PFSK-1 (cell line): ENCODE measurements around the gene HERC6.

Experiments used
- FOXP2 ChIP-seq: optimal IDR thresholded peaks from 2 replicates; pipeline ENCODE3; 2011; ENCODE audit warnings: borderline replicate concordance, control low read depth, inconsistent platforms; ENCODE audit not compliant: insufficient read depth; ENCODE audit errors: extremely low read length, extremely low read depth
- POLR2AphosphoS5 ChIP-seq: IDR thresholded peaks from 2 replicates; pipeline ENCODE4 v1.6.1; 2012; ENCODE audit warnings: low read depth, mild to moderate bottlenecking, control low read depth, low read length, moderate library complexity
- REST ChIP-seq, 2 experiments: IDR thresholded peaks; 2 replicates each; pipeline versions ENCODE4 v1.6.1 to v1.8.0; 2011 to 2012; ENCODE audit warnings: low read depth in 2 of 2, low read length in 2 of 2, control low read depth in 1 of 2, inconsistent platforms in 1 of 2, mild to moderate bottlenecking in 1 of 2, moderate library complexity in 1 of 2; ENCODE audit not compliant: insufficient read depth in 1 of 2
- SIN3A ChIP-seq: IDR thresholded peaks from 2 replicates; pipeline ENCODE4 v1.6.1; 2012; ENCODE audit warnings: mild to moderate bottlenecking, low read length, moderate library complexity, borderline replicate concordance; ENCODE audit not compliant: insufficient read depth
- TAF1 ChIP-seq: IDR thresholded peaks from 2 replicates; pipeline ENCODE4 v1.6.1; 2012; ENCODE audit warnings: low read length, control low read depth, borderline replicate concordance; ENCODE audit not compliant: insufficient read depth

HERC6 gene

GRCh38 chr4:88448889-88449288, 70.2 kb downstream of the HERC6 start:
- TF ChIP-seq SIN3A (no peak), REST (IDR thresholded peaks at IDR 0.05; ENCODE audit: insufficient read depth in 1 of 2, low read depth in 2 of 2, low read length in 2 of 2) (no peak), TAF1 (no peak), POLR2AphosphoS5 (no peak), FOXP2 (no peak)

DNA sequence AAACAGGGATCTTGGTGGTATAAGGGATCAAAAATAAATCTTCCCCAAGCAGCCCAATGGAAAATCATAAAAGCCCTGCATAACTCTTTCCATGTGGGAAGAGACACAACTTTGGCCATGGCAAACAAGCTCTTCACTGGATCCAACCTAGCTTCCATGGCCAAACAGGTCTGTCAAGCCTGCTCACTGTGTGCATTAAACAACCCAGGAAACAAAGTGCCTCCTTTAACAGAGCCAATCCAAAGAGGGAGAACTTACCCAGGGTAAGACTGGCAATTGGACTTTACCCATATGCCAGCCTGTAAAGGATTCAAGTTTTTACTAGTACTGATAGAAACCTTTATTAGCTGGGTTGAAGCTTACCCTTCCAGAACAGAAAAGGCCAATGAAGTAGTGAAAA, 70.6 kb downstream of the HERC6 start:
- TF ChIP-seq TAF1 (no peak), SIN3A (no peak), FOXP2 (no peak), REST (IDR thresholded peaks at IDR 0.05; ENCODE audit: insufficient read depth in 1 of 2, low read depth in 2 of 2, low read length in 2 of 2) (no peak), POLR2AphosphoS5 (no peak)

- TF ChIP-seq POLR2AphosphoS5: no peak
- no peak for TF ChIP-seq REST (IDR thresholded peaks at IDR 0.05; ENCODE audit: insufficient read depth in 1 of 2, low read depth in 2 of 2, low read length in 2 of 2)
- no peak for TF ChIP-seq TAF1
- TF ChIP-seq SIN3A: no peak
- no peak for TF ChIP-seq FOXP2
Observed at GRCh38 chr4:88451205-88451604, 72.6 kb downstream of the HERC6 start.

- TF ChIP-seq FOXP2: no peak
- TF ChIP-seq SIN3A: no peak
- no peak for TF ChIP-seq TAF1
- TF ChIP-seq POLR2AphosphoS5: no peak
- TF ChIP-seq REST (IDR thresholded peaks at IDR 0.05; ENCODE audit: insufficient read depth in 1 of 2, low read depth in 2 of 2, low read length in 2 of 2): no peak
Observed at GRCh38 chr4:88452912-88453311, 74.3 kb downstream of the HERC6 start.
